SK-N-SH (cell line): ENCODE results near the gene HDAC7. TPM values are rescaled to one million over a fixed set of nuclear protein-coding genes. Genes with fewer than 3 reads are reported as not detected.
A peak's percentile ranks its signal among the peaks of the same experiment; 100 is the strongest.

Experiments
- CTCF ChIA-PET: fragments of 300-600, 350-600 bp; formaldehyde crosslinking; extraction: SDS; loops from one replicate; lab custom pipeline; 2021; lab: Yijun Ruan, JAX
- POLR2A ChIA-PET: fragments of 350-600 bp; sonication (Branson Sonifier 250); formaldehyde crosslinking; extraction: SDS; loops from one replicate; lab custom pipeline; 2020; ENCODE audit warnings: antibody characterized with exemption, inconsistent platforms; lab: Yijun Ruan, JAX
- DNase-seq: peaks from one replicate; pipeline ENCODE4 v3.0.0; 2012
- H2AFZ ChIP-seq: fragments of 200-600 bp; sonication (generic); 2 replicates; pipeline ENCODE4 v1.8.1; 2016; ENCODE audit warnings: antibody characterized with exemption, mild to moderate bottlenecking, low read depth
- H3F3A ChIP-seq: fragments of 200-600 bp; sonication (generic); replicated peaks from 2 replicates; pipeline ENCODE3; 2016; ENCODE audit warnings: antibody characterized with exemption, mild to moderate bottlenecking; ENCODE audit not compliant: insufficient read depth
- H3K27ac ChIP-seq, 2 experiments: fragments of 200-500 bp in 1 of 2; fragments of 200-600 bp in 1 of 2; sonication (Bioruptor generic) in 1 of 2; sonication (generic), shearing (Covaris generic) in 1 of 2; 2 replicates each; pipeline versions ENCODE4 v1.5.1 to v1.6.1; 2014 to 2016; ENCODE audit warnings: low read depth in 2 of 2, inconsistent platforms in 1 of 2, low read length in 1 of 2, mild to moderate bottlenecking in 1 of 2, mixed read lengths in 1 of 2
- H3K27me3 ChIP-seq: fragments of 200-600 bp; sonication (generic), shearing (Covaris generic); 2 replicates; pipeline ENCODE4 v1.6.1; 2016; ENCODE audit warnings: mixed run types; ENCODE audit not compliant: insufficient read depth
- H3K36me3 ChIP-seq, 2 experiments: fragments of 200-500 bp in 1 of 2; fragments of 200-600 bp in 1 of 2; sonication (Bioruptor generic) in 1 of 2; sonication (generic) in 1 of 2; replicated peaks in 1 of 2; 2 replicates each; pipeline versions ENCODE3 to v1.5.1; 2014 to 2016; ENCODE audit warnings: low read length in 1 of 2, mild to moderate bottlenecking in 1 of 2; ENCODE audit not compliant: insufficient read depth in 2 of 2, control insufficient read depth in 1 of 2
- H3K4me1 ChIP-seq, 2 experiments: fragments of 200-500 bp in 1 of 2; fragments of 200-600 bp in 1 of 2; sonication (Bioruptor generic) in 1 of 2; sonication (generic), shearing (Covaris generic) in 1 of 2; 2 replicates each; pipeline versions ENCODE4 v1.5.1 to v1.6.1; 2014 to 2016; ENCODE audit warnings: low read depth in 1 of 2, low read length in 1 of 2, mixed run types in 1 of 2; ENCODE audit not compliant: insufficient read depth in 2 of 2, control insufficient read depth in 1 of 2
- H3K4me2 ChIP-seq: fragments of 200-600 bp; sonication (generic), shearing (Covaris generic); 2 replicates; pipeline ENCODE4 v1.6.1; 2017; ENCODE audit warnings: mixed run types
- H3K4me3 ChIP-seq, 2 experiments: fragments of 200-500 bp in 1 of 2; fragments of 200-600 bp in 1 of 2; sonication (Bioruptor generic) in 1 of 2; sonication (generic), shearing (Covaris generic) in 1 of 2; 2 replicates each; pipeline versions ENCODE4 v1.5.1 to v1.8.1; 2014 to 2016; ENCODE audit warnings: low read depth in 2 of 2, inconsistent platforms in 1 of 2, low read length in 1 of 2, mild to moderate bottlenecking in 1 of 2, mixed read lengths in 1 of 2, moderate library complexity in 1 of 2
- H3K79me2 ChIP-seq: fragments of 200-600 bp; sonication (generic); 2 replicates; pipeline ENCODE4 v1.8.1; 2017; ENCODE audit warnings: mild to moderate bottlenecking; ENCODE audit not compliant: insufficient read depth
- H3K9ac ChIP-seq: fragments of 200-600 bp; sonication (generic); 2 replicates; pipeline ENCODE4 v1.6.1; 2017; ENCODE audit warnings: mixed run types
- H3K9me2 ChIP-seq: fragments of 200-600 bp; sonication (generic); 2 replicates; pipeline ENCODE4 v1.6.1; 2017; ENCODE audit warnings: mixed run types
- H3K9me3 ChIP-seq: fragments of 200-600 bp; sonication (generic); 2 replicates; pipeline ENCODE4 v1.6.1; 2017; ENCODE audit warnings: mixed run types, mild to moderate bottlenecking, moderate library complexity
- H4K20me1 ChIP-seq: fragments of 200-600 bp; sonication (generic); 2 replicates; pipeline ENCODE4 v1.6.1; 2017; ENCODE audit warnings: mild to moderate bottlenecking, mixed run types; ENCODE audit not compliant: insufficient read depth
- CHD2 ChIP-seq: fragments of 150-350 bp; IDR thresholded peaks from 2 replicates; pipeline ENCODE4 v1.6.1; 2018; ENCODE audit warnings: low read length; ENCODE audit not compliant: partially characterized antibody
- ELF1 ChIP-seq: IDR thresholded peaks from 2 replicates; pipeline ENCODE4 v1.4.0; 2012
- EP300 ChIP-seq, 2 experiments: IDR thresholded peaks; 2 replicates each; pipeline versions ENCODE4 v1.4.0 to v1.6.1; 2012; ENCODE audit warnings: borderline replicate concordance in 1 of 2, low read depth in 1 of 2, low read length in 1 of 2
- EZH2phosphoT487 ChIP-seq: fragments of 200-600 bp; sonication (generic); IDR thresholded peaks from 2 replicates; pipeline ENCODE4 v1.6.1; 2017; ENCODE audit warnings: low read depth, mixed run types, mild to moderate bottlenecking, antibody characterized with exemption, moderate library complexity, borderline replicate concordance
- FOSL2 ChIP-seq: IDR thresholded peaks from 2 replicates; pipeline ENCODE4 v1.4.0; 2012; ENCODE audit warnings: low read depth, mild to moderate bottlenecking, moderate library complexity, borderline replicate concordance
- GABPA ChIP-seq: IDR thresholded peaks from 2 replicates; pipeline ENCODE4 v1.4.0; 2012; ENCODE audit warnings: low read depth, mild to moderate bottlenecking
- MEF2A ChIP-seq: IDR thresholded peaks from 2 replicates; pipeline ENCODE4 v1.4.0; 2012; ENCODE audit warnings: low read depth, borderline replicate concordance
- MXI1 ChIP-seq: IDR thresholded peaks from 2 replicates; pipeline ENCODE4 v1.6.1; 2012; ENCODE audit warnings: mild to moderate bottlenecking, low read depth, low read length, improper control_type of control experiment
- PBX3 ChIP-seq: IDR thresholded peaks from 2 replicates; pipeline ENCODE4; 2012
- POLR2AphosphoS5 ChIP-seq: IDR thresholded peaks from 2 replicates; pipeline ENCODE4 v1.6.1; 2012; ENCODE audit warnings: low read depth, low read length
- RCOR1 ChIP-seq: fragments of 150-350 bp; IDR thresholded peaks from 2 replicates; pipeline ENCODE4 v1.6.1; 2017; ENCODE audit warnings: antibody characterized with exemption, low read length
- RFX5 ChIP-seq: IDR thresholded peaks from 2 replicates; pipeline ENCODE4 v1.6.1; 2012; ENCODE audit warnings: mild to moderate bottlenecking, improper control_type of control experiment, low read length
- SMC3 ChIP-seq: IDR thresholded peaks from 2 replicates; pipeline ENCODE4 v1.6.1; 2012; ENCODE audit warnings: low read depth, low read length, improper control_type of control experiment
- TAF1 ChIP-seq: IDR thresholded peaks from 2 replicates; pipeline ENCODE4 v1.6.1; 2012; ENCODE audit warnings: low read depth, mild to moderate bottlenecking, low read length, moderate library complexity, borderline replicate concordance
- TCF12 ChIP-seq: IDR thresholded peaks from 2 replicates; pipeline ENCODE4 v1.4.0; 2012
- TEAD4 ChIP-seq: IDR thresholded peaks from 2 replicates; pipeline ENCODE4 v1.4.0; 2012; ENCODE audit warnings: mild to moderate bottlenecking, borderline replicate concordance; ENCODE audit not compliant: insufficient read depth
- USF1 ChIP-seq: IDR thresholded peaks from 2 replicates; pipeline ENCODE4 v1.4.0; 2012; ENCODE audit warnings: low read depth, borderline replicate concordance
- WGBS: methylation state at CpG from one replicate; pipeline ENCODE4 v1.1.6; 2017; ENCODE audit warnings: low lambda C conversion rate; 5-methylcytosine and 5-hydroxymethylcytosine counted together
- polyA plus RNA-seq, 3 experiments: library from polyadenylated mRNA; depleted of rRNA; stranded (reverse); fragments of >200 nt; gene quantifications; 2 replicates each; pipeline ENCODE4 v1.2.3, GENCODE V29; 2012
- TF ChIP-seq, protein P1 (sequence below): IDR thresholded peaks from 2 replicates; pipeline ENCODE4 v1.6.1; 2012; ENCODE audit warnings: mild to moderate bottlenecking, low read depth, low read length, moderate library complexity
- TF ChIP-seq, protein P2 (sequence below): fragments of 150-350 bp; IDR thresholded peaks from 2 replicates; pipeline ENCODE4 v1.6.1; 2017; ENCODE audit warnings: antibody characterized with exemption, low read length, low read depth, borderline replicate concordance
- TF ChIP-seq, protein P3 (sequence below): IDR thresholded peaks from 2 replicates; pipeline ENCODE4 v1.4.0; 2012; ENCODE audit warnings: low read depth

Gene HDAC7
- polyA plus RNA-seq, 1 of the 3 experiments (the other 2 are of a cell fraction) = 51.0 TPM

DNA sequence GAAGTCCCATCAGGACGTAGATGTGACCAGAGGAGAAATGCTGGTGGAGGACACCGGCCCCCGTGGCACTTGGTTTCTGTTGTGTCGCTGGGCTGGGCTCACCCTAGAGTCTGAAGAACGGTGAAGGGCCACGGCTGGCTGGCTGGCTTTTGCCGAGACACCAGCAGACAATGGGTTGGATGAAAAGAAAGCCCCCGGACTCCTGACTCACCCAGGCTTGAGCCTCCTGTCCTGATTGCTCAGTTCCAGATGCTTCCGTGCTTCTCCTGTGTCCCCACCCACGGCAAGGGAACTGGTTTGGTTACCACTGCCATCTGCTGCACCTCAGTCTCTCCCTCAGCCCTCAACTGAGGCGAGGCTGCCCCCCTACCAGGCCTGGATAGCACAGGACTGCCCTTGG lies 84.1 kb downstream of the HDAC7 start:
- no peaks in the 10 kb centered on the region for H3K9me3 ChIP-seq
- no peaks in the 10 kb centered on the region for H3K27me3 ChIP-seq
- H3K9me2 ChIP-seq = no peaks in the 10 kb centered on the region
- no peak overlapping the region for H3K4me2 ChIP-seq
- no peaks in the 10 kb centered on the region for H3K79me2 ChIP-seq
- peaks cover 7 to 50% of the 10 kb centered on the region in 2 experiments; a peak in 2 of 4 replicates for H3K4me1 ChIP-seq
- 80% methylated on average over 10 of the region's 11 CpGs for WGBS
- no peak overlapping the region for H3K4me3 ChIP-seq
- CTCF ChIA-PET = interaction anchor here (1.5 to 43.0 kb wide), 9 partner anchors 9 to 454 kb away, joined by 3 to 1294 read pairs (median 20); partner anchors contain the start of genes ENDOU, RAPGEF3, RPAP3 and SLC48A1
- no peaks in the 10 kb centered on the region for H4K20me1 ChIP-seq
- no peaks in the 10 kb centered on the region for H3K36me3 ChIP-seq
- POLR2A ChIA-PET = interaction anchor here (1.2 to 1.9 kb wide), 2 partner anchors 34 to 53 kb away, joined by 3 to 7 read pairs; no protein-coding TSS in a partner anchor
- peak overlapping the region in 1 of 2 experiments; percentile 94; a peak in 1 of 4 replicates for H3K27ac ChIP-seq
- DNase-seq = no peak
- no peak overlapping the region for H2AFZ ChIP-seq
- H3K9ac ChIP-seq = no peak overlapping the region
- H3F3A ChIP-seq = no peaks in the 10 kb centered on the region
- TF ChIP-seq, protein P1, sequence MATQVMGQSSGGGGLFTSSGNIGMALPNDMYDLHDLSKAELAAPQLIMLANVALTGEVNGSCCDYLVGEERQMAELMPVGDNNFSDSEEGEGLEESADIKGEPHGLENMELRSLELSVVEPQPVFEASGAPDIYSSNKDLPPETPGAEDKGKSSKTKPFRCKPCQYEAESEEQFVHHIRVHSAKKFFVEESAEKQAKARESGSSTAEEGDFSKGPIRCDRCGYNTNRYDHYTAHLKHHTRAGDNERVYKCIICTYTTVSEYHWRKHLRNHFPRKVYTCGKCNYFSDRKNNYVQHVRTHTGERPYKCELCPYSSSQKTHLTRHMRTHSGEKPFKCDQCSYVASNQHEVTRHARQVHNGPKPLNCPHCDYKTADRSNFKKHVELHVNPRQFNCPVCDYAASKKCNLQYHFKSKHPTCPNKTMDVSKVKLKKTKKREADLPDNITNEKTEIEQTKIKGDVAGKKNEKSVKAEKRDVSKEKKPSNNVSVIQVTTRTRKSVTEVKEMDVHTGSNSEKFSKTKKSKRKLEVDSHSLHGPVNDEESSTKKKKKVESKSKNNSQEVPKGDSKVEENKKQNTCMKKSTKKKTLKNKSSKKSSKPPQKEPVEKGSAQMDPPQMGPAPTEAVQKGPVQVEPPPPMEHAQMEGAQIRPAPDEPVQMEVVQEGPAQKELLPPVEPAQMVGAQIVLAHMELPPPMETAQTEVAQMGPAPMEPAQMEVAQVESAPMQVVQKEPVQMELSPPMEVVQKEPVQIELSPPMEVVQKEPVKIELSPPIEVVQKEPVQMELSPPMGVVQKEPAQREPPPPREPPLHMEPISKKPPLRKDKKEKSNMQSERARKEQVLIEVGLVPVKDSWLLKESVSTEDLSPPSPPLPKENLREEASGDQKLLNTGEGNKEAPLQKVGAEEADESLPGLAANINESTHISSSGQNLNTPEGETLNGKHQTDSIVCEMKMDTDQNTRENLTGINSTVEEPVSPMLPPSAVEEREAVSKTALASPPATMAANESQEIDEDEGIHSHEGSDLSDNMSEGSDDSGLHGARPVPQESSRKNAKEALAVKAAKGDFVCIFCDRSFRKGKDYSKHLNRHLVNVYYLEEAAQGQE = no peak
- TF ChIP-seq SMC3 (no peak), POLR2AphosphoS5 (no peak), MEF2A (no peak), RCOR1 (no peak), EZH2phosphoT487 (no peak), RFX5 (no peak), CHD2 (no peak), TAF1 (no peak), PBX3 (no peak), MXI1 (no peak), TCF12 (no peak), ELF1 (no peak), USF1 (no peak), GABPA (no peak), FOSL2 (no peak), TEAD4 (no peak), EP300 (IDR thresholded peaks at IDR 0.05; ENCODE audit: borderline replicate concordance in 1 of 2, low read depth in 1 of 2, low read length in 1 of 2) (no peak)
- TF ChIP-seq, protein P2, sequence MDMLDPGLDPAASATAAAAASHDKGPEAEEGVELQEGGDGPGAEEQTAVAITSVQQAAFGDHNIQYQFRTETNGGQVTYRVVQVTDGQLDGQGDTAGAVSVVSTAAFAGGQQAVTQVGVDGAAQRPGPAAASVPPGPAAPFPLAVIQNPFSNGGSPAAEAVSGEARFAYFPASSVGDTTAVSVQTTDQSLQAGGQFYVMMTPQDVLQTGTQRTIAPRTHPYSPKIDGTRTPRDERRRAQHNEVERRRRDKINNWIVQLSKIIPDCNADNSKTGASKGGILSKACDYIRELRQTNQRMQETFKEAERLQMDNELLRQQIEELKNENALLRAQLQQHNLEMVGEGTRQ = no peak
- TF ChIP-seq, protein P3, sequence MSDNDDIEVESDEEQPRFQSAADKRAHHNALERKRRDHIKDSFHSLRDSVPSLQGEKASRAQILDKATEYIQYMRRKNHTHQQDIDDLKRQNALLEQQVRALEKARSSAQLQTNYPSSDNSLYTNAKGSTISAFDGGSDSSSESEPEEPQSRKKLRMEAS = no peak
